CD4-positive, alpha-beta memory T cell (primary cell): ENCODE data around the gene GP1BA. TPM values are rescaled to one million over a fixed set of nuclear protein-coding genes. Genes with fewer than 3 reads are reported as not detected.
"Not testable (repeated sequence)": the region's sequence is repeated elsewhere in the genome, so short reads cannot be mapped to it uniquely, and the experiment has no call there.

Experiments
- CTCF ChIA-PET: fragments of 350-600 bp; sonication (Branson Sonifier 250); formaldehyde crosslinking; loops from one replicate; lab custom pipeline; 2021; ENCODE audit warnings: inconsistent platforms; ENCODE audit not compliant: partially characterized antibody; lab: Charles Lee
- POLR2A ChIA-PET: fragments of 350-600 bp; sonication (Branson Sonifier 250); formaldehyde crosslinking; loops from one replicate; lab custom pipeline; 2021; ENCODE audit not compliant: partially characterized antibody; lab: Charles Lee
- DNase-seq, 5 donors: peaks; one replicate each; pipeline versions ENCODE4 v3.0.0 to v3.0.0-alpha.2; 2020 to 2022; ENCODE audit warnings: mixed read lengths in 1 of 5
- H3K27ac ChIP-seq: one replicate; pipeline ENCODE4 v1.7.0; 2013; ENCODE audit warnings: low read depth, low read length
- H3K27me3 ChIP-seq: 2 replicates; pipeline ENCODE4 v1.7.0; 2013; ENCODE audit warnings: mild to moderate bottlenecking, low read length, moderate library complexity; ENCODE audit not compliant: insufficient read depth
- H3K36me3 ChIP-seq: 2 replicates; pipeline ENCODE4 v1.7.0; 2013; ENCODE audit warnings: mild to moderate bottlenecking, low read length, moderate library complexity; ENCODE audit not compliant: insufficient read depth
- H3K4me1 ChIP-seq: 2 replicates; pipeline ENCODE4 v1.7.0; 2013; ENCODE audit warnings: mild to moderate bottlenecking, low read length, moderate library complexity; ENCODE audit not compliant: insufficient read depth
- H3K4me3 ChIP-seq, 2 donors: one replicate each; pipeline ENCODE4 v1.7.0; 2013; ENCODE audit warnings: low read length in 2 of 2, mild to moderate bottlenecking in 1 of 2
- H3K9me3 ChIP-seq, 2 donors: one replicate each; pipeline ENCODE4 v1.7.0; 2013; ENCODE audit warnings: low read length in 2 of 2, control low read depth in 1 of 2; ENCODE audit not compliant: control insufficient read depth in 1 of 2
- H3K27ac Mint-ChIP-seq, 7 donors: one replicate each; pipeline ENCODE4 v1.8.0; 2020 to 2021; ENCODE audit warnings: mixed read lengths in 7 of 7, mild to moderate bottlenecking in 6 of 7, inconsistent platforms in 3 of 7, moderate library complexity in 3 of 7
- H3K27me3 Mint-ChIP-seq, 2 donors: one replicate each; pipeline ENCODE4 v1.8.0; 2020 to 2021; ENCODE audit warnings: mixed read lengths in 2 of 2
- H3K36me3 Mint-ChIP-seq, 2 donors: one replicate each; pipeline ENCODE4 v1.8.0; 2020 to 2021; ENCODE audit warnings: mixed read lengths in 2 of 2, inconsistent platforms in 1 of 2, mild to moderate bottlenecking in 1 of 2
- H3K4me1 Mint-ChIP-seq, 4 donors: one replicate each; pipeline ENCODE4 v1.8.0; 2020 to 2021; ENCODE audit warnings: mixed read lengths in 4 of 4, mild to moderate bottlenecking in 1 of 4
- H3K4me3 Mint-ChIP-seq, 8 donors: one replicate each; pipeline ENCODE4 v1.8.0; 2020 to 2021; ENCODE audit warnings: mixed read lengths in 8 of 8, mild to moderate bottlenecking in 7 of 8, moderate library complexity in 6 of 8, inconsistent platforms in 3 of 8
- H3K9me3 Mint-ChIP-seq, 8 donors: one replicate each; pipeline ENCODE4 v1.8.0; 2020 to 2021; ENCODE audit warnings: mixed read lengths in 8 of 8, mild to moderate bottlenecking in 5 of 8, inconsistent platforms in 3 of 8, moderate library complexity in 1 of 8
- intact Hi-C: fragments of 100-400 bp; cut with micrococcal nuclease; formaldehyde crosslinking; loops from one replicate; pipeline ENCODE4 v1.15.1; 2023
- polyA plus RNA-seq, 2 donors: library from polyadenylated mRNA; unstranded; fragments of 300-500 nt; fragmentation: Illumina TruSeq; gene quantifications; one replicate each; pipeline ENCODE4 v1.2.3, GENCODE V29; 2021
- total RNA-seq, 2 experiments: library from RNA; stranded (reverse); gene quantifications; one replicate each; pipeline ENCODE4 v1.2.3, GENCODE V29; 2021

The GP1BA gene
- total and polyA plus RNA-seq, 4 experiments from 2014 or later = not detected

DNA sequence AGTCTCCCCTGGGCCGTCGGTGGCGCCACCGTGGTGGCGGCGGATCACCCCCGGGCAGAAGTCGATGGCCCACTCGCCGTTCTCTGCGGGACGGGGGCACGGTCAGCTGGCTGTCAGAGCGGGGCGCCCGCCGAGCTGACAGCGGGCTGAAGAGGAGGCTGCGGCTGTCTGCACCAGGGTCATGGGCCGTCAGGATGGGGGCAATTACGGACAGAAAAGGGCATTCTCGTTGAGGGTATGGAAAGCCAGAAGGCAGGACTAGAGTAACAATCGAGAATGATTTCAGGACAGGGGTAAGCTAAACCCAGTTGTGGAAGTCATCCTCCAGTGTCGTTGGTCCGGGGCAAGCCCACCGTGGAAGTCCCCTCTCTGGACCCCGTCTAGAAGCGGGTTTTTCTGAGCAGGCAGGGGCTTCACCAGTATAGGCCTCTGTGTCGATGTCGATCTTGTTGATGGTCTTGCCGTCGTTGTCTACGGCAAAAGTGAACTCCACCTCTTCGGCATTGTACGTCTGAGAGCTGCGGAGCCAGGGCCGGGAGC is 30.9 kb upstream of the GP1BA start:
- peak overlapping the region; percentile 78 to 90 (median 82) for H3K4me3 Mint-ChIP-seq
- Histone ChIP-seq H3K27me3 (no peaks in the 10 kb centered on the region), H3K4me1 (peaks cover 39% of the 10 kb centered on the region), H3K36me3 (no peaks in the 10 kb centered on the region), H3K9me3 (no peaks in the 10 kb centered on the region), H3K27ac (peak overlapping the region; percentile 37), H3K4me3 (no peak overlapping the region)
- ChIA-PET CTCF (interaction anchor here (1.0 to 4.9 kb wide), 8 partner anchors 8 to 192 kb away, joined by 3 to 23 read pairs (median 10); partner anchors contain the start of genes ARRB2, CAMTA2, GLTPD2 and SPAG7), POLR2A (interaction anchor here (1.1 to 5.7 kb wide), 8 partner anchors 11 to 197 kb away, joined by 3 to 40 read pairs (median 15); partner anchors contain the start of genes PELP1, PFN1, RNF167 and SLC25A11)
- H3K9me3 Mint-ChIP-seq = no peaks in the 10 kb centered on the region
- peaks cover 19 to 48% (median 34%) of the 10 kb centered on the region in 4 donors for H3K4me1 Mint-ChIP-seq
- H3K27ac Mint-ChIP-seq = peak overlapping the region; percentile 88 to 99 (median 97)
- intact Hi-C loops = loop anchor here (5.0 kb wide), 1 partner anchor 334 kb away; no protein-coding TSS in a partner anchor
- DNase-seq = peak in 1 of 5 donors; percentile 32
- H3K36me3 Mint-ChIP-seq = peaks cover 1 to 11% of the 10 kb centered on the region in 2 donors
- peaks cover 0 to 2% of the 10 kb centered on the region in 2 donors for H3K27me3 Mint-ChIP-seq

DNA sequence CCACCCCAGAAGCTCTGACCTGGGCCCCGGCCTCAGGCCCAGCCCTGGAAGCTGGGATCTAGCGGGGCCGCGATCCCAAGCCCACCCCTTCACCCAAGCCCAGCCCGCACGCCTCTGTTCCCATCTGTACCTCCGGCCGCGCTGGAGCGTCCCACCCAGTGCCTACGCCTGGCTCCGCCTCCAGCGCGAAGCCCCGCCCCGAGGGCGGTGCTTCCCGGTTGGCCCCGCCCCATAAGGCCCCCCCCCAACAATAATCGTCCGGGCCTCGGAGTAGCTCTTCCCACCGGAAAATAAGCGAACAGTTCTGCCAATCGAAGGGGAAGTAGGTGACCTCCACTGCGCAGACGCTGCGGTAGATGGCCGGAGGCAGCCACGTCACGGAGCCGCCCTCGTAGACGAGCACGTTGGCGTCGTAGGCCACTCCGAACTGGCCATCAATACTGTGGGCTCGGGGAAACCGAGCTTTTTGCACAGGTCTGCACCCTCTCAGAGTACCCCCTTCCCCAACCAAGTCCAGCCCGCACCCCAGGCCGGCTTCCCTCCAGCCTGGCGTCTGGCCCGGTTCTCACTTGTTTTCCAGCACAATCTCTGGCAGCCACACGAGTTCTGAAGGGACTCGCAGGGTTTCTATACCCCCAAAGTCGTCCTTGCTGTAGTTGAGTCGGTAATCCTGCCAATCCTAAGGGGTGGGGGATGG is 30.3 kb upstream of the GP1BA start:
- CTCF ChIA-PET = interaction anchor here (0.8 to 4.9 kb wide), 12 partner anchors 11 to 192 kb away, joined by 3 to 23 read pairs (median 4); partner anchors contain the start of genes ARRB2, CAMTA2, GLTPD2 and PSMB6
- Mint-ChIP-seq H3K4me3 (peak overlapping the region in 5 of 8 donors; percentile 5 to 82 (median 45)), H3K27ac (peak overlapping the region; percentile 88 to 99 (median 97))

DNA sequence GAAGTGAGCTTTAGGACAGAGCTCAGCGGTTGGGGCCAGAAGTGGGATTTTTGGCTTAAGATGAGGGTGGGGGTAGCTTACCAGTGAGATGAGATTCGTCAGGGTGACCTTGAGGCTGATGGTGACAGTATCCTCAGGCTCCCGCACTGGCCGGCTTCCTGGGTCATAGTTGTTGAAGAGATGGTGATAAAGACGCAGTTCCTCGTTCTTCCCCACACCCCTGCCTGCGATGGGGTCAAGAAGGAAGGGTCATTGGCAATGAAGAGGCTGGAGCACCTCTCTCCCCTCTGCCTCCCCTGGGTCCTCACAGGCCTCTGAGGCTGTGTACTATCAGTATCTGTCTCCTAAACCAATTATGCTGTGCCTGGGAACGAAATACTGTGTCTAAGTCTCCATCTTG is 29.5 kb upstream of the GP1BA start:
- POLR2A ChIA-PET = interaction anchor here (0.8 to 5.7 kb wide), 9 partner anchors 12 to 193 kb away, joined by 3 to 40 read pairs (median 4); partner anchors contain the start of genes ARRB2, PFN1, RNF167 and SLC25A11

More for the DNA sequence above, 30.3 kb upstream of the GP1BA start:
- Histone ChIP-seq H3K27ac (peak overlapping the region; percentile 37), H3K9me3 (no peaks in the 10 kb centered on the region), H3K4me1 (peaks cover 39% of the 10 kb centered on the region), H3K4me3 (no peak overlapping the region), H3K27me3 (no peaks in the 10 kb centered on the region), H3K36me3 (no peaks in the 10 kb centered on the region)
- H3K27me3 Mint-ChIP-seq = peaks cover 0 to 2% of the 10 kb centered on the region in 2 donors
- intact Hi-C loops = loop anchor here (2.0 to 5.0 kb wide), 2 partner anchors 39 to 334 kb away; partner anchors contain the start of genes RNF167 and SLC25A11
- H3K9me3 Mint-ChIP-seq = no peaks in the 10 kb centered on the region
- peak in 2 of 5 donors; percentile 28 to 41 for DNase-seq
- H3K4me1 Mint-ChIP-seq = peaks cover 19 to 48% (median 34%) of the 10 kb centered on the region in 4 donors
- POLR2A ChIA-PET = interaction anchor here (1.0 to 5.7 kb wide), 6 partner anchors 11 to 193 kb away, joined by 3 to 40 read pairs (median 15); partner anchors contain the start of genes PFN1, RNF167 and SLC25A11
- H3K36me3 Mint-ChIP-seq = peaks cover 0 to 6% of the 10 kb centered on the region in 2 donors

DNA sequence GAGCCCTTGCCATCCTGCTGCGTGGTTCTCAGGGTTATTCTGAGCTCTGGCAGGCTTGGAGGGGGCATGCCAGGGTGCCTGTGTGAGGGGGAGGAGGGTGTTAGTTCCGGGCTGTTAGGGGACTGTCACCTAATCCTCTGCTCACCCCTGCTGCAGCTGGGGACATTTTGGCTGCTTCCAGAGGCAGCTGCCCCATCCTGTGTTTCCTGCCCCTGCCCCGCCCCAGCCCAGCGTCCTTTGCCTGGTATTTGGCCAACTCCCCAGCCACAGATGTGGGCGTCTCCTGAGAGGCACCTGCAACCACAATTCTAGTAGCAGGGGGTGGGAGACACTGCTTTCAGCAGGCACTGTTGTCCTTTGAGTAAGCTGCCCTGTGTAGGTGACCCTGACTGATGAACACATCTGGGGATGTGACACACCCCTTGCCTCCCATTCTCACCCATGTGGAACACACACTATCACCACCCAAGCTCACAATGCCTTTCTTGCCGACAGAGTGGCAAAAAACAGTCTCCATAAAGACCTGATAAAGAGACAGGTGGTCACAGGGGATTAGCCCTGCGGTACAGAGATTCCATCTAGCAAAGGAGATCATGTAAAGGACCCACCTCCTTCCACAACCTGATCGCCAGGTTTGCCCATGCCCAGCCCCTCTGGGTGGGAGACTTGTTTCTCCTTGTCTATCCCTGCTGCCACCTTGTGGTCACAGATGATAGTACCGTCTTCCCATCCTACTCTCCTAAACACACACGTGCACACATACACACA is 28.8 kb upstream of the GP1BA start, which contains the start of gene CHRNE:
CHRNE (minus strand) TSS at position 48 of the 768 bp plus-strand sequence; CDS start at position 13, 35 bp downstream.
- ChIA-PET POLR2A (interaction anchor here (0.7 to 5.7 kb wide), 9 partner anchors 13 to 288 kb away, joined by 3 to 40 read pairs (median 5); partner anchors contain the start of genes ARRB2, PFN1, RNF167 and SLC25A11), CTCF (interaction anchor here (0.7 to 4.9 kb wide), 23 partner anchors 9 to 336 kb away, joined by 3 to 23 read pairs (median 4); partner anchors contain the start of genes ARRB2, GLTPD2, PSMB6 and RNF167)
- H3K36me3 ChIP-seq = no peaks in the 10 kb centered on the region
- Mint-ChIP-seq H3K9me3 (no peaks in the 10 kb centered on the region), H3K36me3 (peaks cover 0 to 1% of the 10 kb centered on the region in 2 donors), H3K27me3 (peaks cover 0 to 2% of the 10 kb centered on the region in 2 donors), H3K27ac (peak within 1 kb of the TSS; percentile 83 to 94 (median 90)), H3K4me3 (peak within 1 kb of the TSS; percentile 24 to 80 (median 69)), H3K4me1 (peaks cover 19 to 45% (median 37%) of the 10 kb centered on the region in 4 donors)
- H3K9me3 ChIP-seq = no peaks in the 10 kb centered on the region
- H3K27me3 ChIP-seq = no peaks in the 10 kb centered on the region
- intact Hi-C loops = loop anchor here (1.0 to 5.0 kb wide), 3 partner anchors 38 to 336 kb away; partner anchors contain the start of genes ARRB2, RNF167 and SLC25A11
- no peak within 1 kb of the TSS for H3K27ac ChIP-seq
- DNase-seq = peak; percentile 75 to 87 (median 79)
- H3K4me3 ChIP-seq = no peak within 1 kb of the TSS
- H3K4me1 ChIP-seq = peaks cover 41% of the 10 kb centered on the region

More for the DNA sequence above, 29.5 kb upstream of the GP1BA start:
- no peak for DNase-seq
- Mint-ChIP-seq H3K27ac (peak overlapping the region; percentile 83 to 94 (median 90)), H3K9me3 (no peaks in the 10 kb centered on the region), H3K4me3 (peak overlapping the region in 5 of 8 donors; percentile 29 to 80 (median 57)), H3K36me3 (peaks cover 0 to 1% of the 10 kb centered on the region in 2 donors), H3K4me1 (peaks cover 19 to 48% (median 38%) of the 10 kb centered on the region in 4 donors), H3K27me3 (peaks cover 0 to 2% of the 10 kb centered on the region in 2 donors)
- Histone ChIP-seq H3K36me3 (no peaks in the 10 kb centered on the region), H3K27me3 (no peaks in the 10 kb centered on the region), H3K4me1 (peaks cover 39% of the 10 kb centered on the region), H3K27ac (no peak overlapping the region), H3K4me3 (no peak overlapping the region), H3K9me3 (no peaks in the 10 kb centered on the region)
- CTCF ChIA-PET = interaction anchor here (0.7 to 4.9 kb wide), 17 partner anchors 10 to 196 kb away, joined by 3 to 23 read pairs (median 5); partner anchors contain the start of genes ARRB2, GLTPD2, PSMB6 and RNF167
- intact Hi-C loops = loop anchor here (2.0 to 5.0 kb wide), 2 partner anchors 38 to 335 kb away; partner anchors contain the start of genes RNF167 and SLC25A11

DNA sequence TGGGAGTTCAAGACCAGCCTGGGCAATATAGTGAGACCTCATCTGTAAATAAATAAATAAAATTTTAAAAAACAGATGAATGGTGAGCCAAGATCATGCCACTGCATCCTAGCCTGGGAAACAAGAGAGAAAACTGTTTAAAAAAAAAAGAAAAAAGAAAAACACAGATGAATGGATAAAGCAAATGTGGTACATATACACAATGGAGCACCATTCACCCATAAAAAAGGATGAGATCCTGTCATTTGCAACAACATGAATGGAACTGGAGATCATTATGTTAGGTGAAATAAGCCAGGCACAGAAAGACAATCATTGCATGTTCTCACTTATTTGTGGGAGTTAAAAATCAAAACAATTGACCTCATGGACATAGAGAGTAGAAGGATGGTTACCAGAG is 25.4 kb upstream of the GP1BA start:
- H3K27ac ChIP-seq, POLR2A ChIA-PET, H3K4me3 Mint-ChIP-seq, DNase-seq, H3K36me3 ChIP-seq, intact Hi-C loops, H3K9me3 ChIP-seq, H3K27ac Mint-ChIP-seq, H3K27me3 ChIP-seq, H3K27me3 Mint-ChIP-seq, H3K4me3 ChIP-seq, H3K36me3 Mint-ChIP-seq, H3K9me3 Mint-ChIP-seq: not testable (repeated sequence)
- CTCF ChIA-PET = interaction anchor here (3.4 kb wide), 1 partner anchor 60 kb away, joined by 24 read pairs; the partner anchor contains the start of gene SPAG7
- H3K4me1 ChIP-seq = peaks cover 32% of the 10 kb centered on the region
- peaks cover 14 to 24% (median 20%) of the 10 kb centered on the region in 4 donors for H3K4me1 Mint-ChIP-seq

DNA sequence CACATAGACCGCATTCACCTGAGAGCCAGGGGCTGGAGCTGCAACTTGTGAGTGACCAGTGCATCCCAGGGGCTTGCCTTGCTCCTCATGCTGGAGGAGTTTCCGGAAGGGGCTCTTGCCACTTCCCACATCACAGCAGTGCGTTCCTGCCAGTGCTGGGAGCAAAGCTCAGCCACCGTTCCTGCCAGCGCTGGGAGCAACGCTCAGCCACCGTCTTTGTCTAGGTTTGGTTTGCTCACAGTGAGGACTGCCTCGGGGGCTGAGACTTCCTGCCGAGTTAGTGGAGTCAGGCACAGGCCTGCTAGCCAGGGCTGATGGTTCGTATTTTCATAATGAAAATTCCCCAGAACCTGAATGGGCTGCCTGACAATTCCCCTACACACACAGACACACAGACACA is 23.8 kb upstream of the GP1BA start:
- H3K9me3 Mint-ChIP-seq = no peaks in the 10 kb centered on the region
- intact Hi-C loops = no loop called here
- no peaks in the 10 kb centered on the region for H3K9me3 ChIP-seq
- no peak overlapping the region for H3K4me3 ChIP-seq
- H3K36me3 Mint-ChIP-seq = no peaks in the 10 kb centered on the region
- no peak overlapping the region for H3K27ac Mint-ChIP-seq
- peaks cover 22% of the 10 kb centered on the region for H3K4me1 ChIP-seq
- H3K36me3 ChIP-seq = no peaks in the 10 kb centered on the region
- H3K27me3 ChIP-seq = no peaks in the 10 kb centered on the region
- H3K4me3 Mint-ChIP-seq = no peak overlapping the region
- ChIA-PET CTCF (interaction anchor here (0.8 to 4.1 kb wide), 25 partner anchors 9 to 341 kb away, joined by 3 to 41 read pairs (median 5); partner anchors contain the start of genes ARRB2, C17orf107, CAMTA2 and ENO3), POLR2A (interaction anchor here (0.7 to 2.4 kb wide), 10 partner anchors 9 to 78 kb away, joined by 3 to 46 read pairs (median 4); partner anchors contain the start of genes C17orf107, RNF167, SLC25A11 and SPAG7)
- H3K27ac ChIP-seq = peak overlapping the region; percentile 5
- H3K27me3 Mint-ChIP-seq = no peaks in the 10 kb centered on the region
- DNase-seq = no peak
- peaks cover 4 to 11% (median 6%) of the 10 kb centered on the region in 4 donors for H3K4me1 Mint-ChIP-seq
